ENCODE results near the gene CACNA1C. TPM values are rescaled to one million over a fixed set of nuclear protein-coding genes. Genes with fewer than 3 reads are reported as not detected.

CACNA1C gene
- total RNA-seq, 2 experiments from 2014 or later: 0.05 to 0.08 TPM

- no peaks in the 10 kb centered on the region for H3K36me3 ChIP-seq (ENCODE audit: insufficient read depth, low read length)
- ATAC-seq (ENCODE audit: poor library complexity) (no peak), DNase-seq (no peak)
- POLR2A ChIA-PET: no interaction called here
- Mint-ChIP-seq H3K36me3 (ENCODE audit: low read depth) (no peaks in the 10 kb centered on the region), H3K27ac (no peak overlapping the region), H3K9me3 (no peaks in the 10 kb centered on the region), H3K4me1 (ENCODE audit: low read depth) (no peaks in the 10 kb centered on the region), H3K4me3 (no peak overlapping the region), H3K27me3 (no peaks in the 10 kb centered on the region)
- intact Hi-C loops (cut with DNase I, micrococcal nuclease): no loop called here
- no peaks in the 10 kb centered on the region for H3K27me3 ChIP-seq (ENCODE audit: control insufficient read depth in 1 of 2, insufficient read depth in 2 of 2, low read length in 2 of 2)
- H3K4me1 ChIP-seq (ENCODE audit: insufficient read depth, low read length): no peaks in the 10 kb centered on the region
- CTCF ChIA-PET: no interaction called here
- no peak overlapping the region for H3K4me3 ChIP-seq (ENCODE audit: low read length)
- no peak for TF ChIP-seq CTCF (IDR thresholded peaks at IDR 0.05)
- H3K9me3 ChIP-seq (ENCODE audit: control insufficient read depth in 1 of 2, insufficient read depth in 1 of 2, low read length in 2 of 2): no peaks in the 10 kb centered on the region
- H3K27ac ChIP-seq (ENCODE audit: low read depth in 1 of 2, low read length in 2 of 2): no peak overlapping the region
Observed at GRCh38 chr12:2483713-2484112, 430.9 kb downstream of the CACNA1C start.

GRCh38 chr12:2484141-2484776 is 431.5 kb downstream of the CACNA1C start:
- Mint-ChIP-seq H3K36me3 (ENCODE audit: low read depth) (no peaks in the 10 kb centered on the region), H3K27ac (no peak overlapping the region), H3K9me3 (no peaks in the 10 kb centered on the region), H3K27me3 (no peaks in the 10 kb centered on the region), H3K4me3 (no peak overlapping the region), H3K4me1 (ENCODE audit: low read depth) (no peaks in the 10 kb centered on the region)
- no peaks in the 10 kb centered on the region for H3K4me1 ChIP-seq (ENCODE audit: insufficient read depth, low read length)
- H3K9me3 ChIP-seq (ENCODE audit: control insufficient read depth in 1 of 2, insufficient read depth in 1 of 2, low read length in 2 of 2): no peaks in the 10 kb centered on the region
- ATAC-seq (ENCODE audit: poor library complexity): no peak
- DNase-seq: no peak
- no peak overlapping the region for H3K4me3 ChIP-seq (ENCODE audit: low read length)
- peaks cover 0 to 2% of the 10 kb centered on the region in 2 experiments for H3K27me3 ChIP-seq (ENCODE audit: control insufficient read depth in 1 of 2, insufficient read depth in 2 of 2, low read length in 2 of 2)
- ChIA-PET CTCF (no interaction called here), POLR2A (no interaction called here)
- no peak overlapping the region for H3K27ac ChIP-seq (ENCODE audit: low read depth in 1 of 2, low read length in 2 of 2)
- TF ChIP-seq CTCF (IDR thresholded peaks at IDR 0.05): no peak
- intact Hi-C loops (cut with DNase I, micrococcal nuclease): no loop called here
- no peaks in the 10 kb centered on the region for H3K36me3 ChIP-seq (ENCODE audit: insufficient read depth, low read length)

- H3K4me1 ChIP-seq (ENCODE audit: insufficient read depth, low read length): no peaks in the 10 kb centered on the region
- TF ChIP-seq CTCF (IDR thresholded peaks at IDR 0.05): no peak
- no peak overlapping the region for H3K27ac ChIP-seq (ENCODE audit: low read depth in 1 of 2, low read length in 2 of 2)
- ChIA-PET POLR2A (no interaction called here), CTCF (no interaction called here)
- no peaks in the 10 kb centered on the region for H3K9me3 ChIP-seq (ENCODE audit: control insufficient read depth in 1 of 2, insufficient read depth in 1 of 2, low read length in 2 of 2)
- intact Hi-C loops (cut with DNase I, micrococcal nuclease): no loop called here
- no peaks in the 10 kb centered on the region for H3K36me3 ChIP-seq (ENCODE audit: insufficient read depth, low read length)
- H3K4me3 Mint-ChIP-seq: no peak overlapping the region
- H3K36me3 Mint-ChIP-seq (ENCODE audit: low read depth): no peaks in the 10 kb centered on the region
- no peaks in the 10 kb centered on the region for H3K27me3 Mint-ChIP-seq
- peaks cover 0 to 4% of the 10 kb centered on the region in 2 experiments for H3K27me3 ChIP-seq (ENCODE audit: control insufficient read depth in 1 of 2, insufficient read depth in 2 of 2, low read length in 2 of 2)
- H3K4me3 ChIP-seq (ENCODE audit: low read length): no peak overlapping the region
- H3K4me1 Mint-ChIP-seq (ENCODE audit: low read depth): no peaks in the 10 kb centered on the region
- H3K9me3 Mint-ChIP-seq: no peaks in the 10 kb centered on the region
- no peak for ATAC-seq (ENCODE audit: poor library complexity)
- no peak overlapping the region for H3K27ac Mint-ChIP-seq
- DNase-seq: no peak
Observed at GRCh38 chr12:2485681-2486080, 432.9 kb downstream of the CACNA1C start.

Data from CD4-positive, alpha-beta T cell (primary cell).